HG03039 (cell line): Measurements from ENCODE around the gene RAB26.
"Not testable (repeated sequence)": the region's sequence is repeated elsewhere in the genome, so short reads cannot be mapped to it uniquely, and the experiment has no call there.

Experiments
- ATAC-seq: cut with Tn5 transposase; IDR thresholded peaks from one replicate; pipeline ENCODE4 v1.9.1; 2021; ENCODE audit warnings: mild to moderate bottlenecking, moderate library complexity; ENCODE audit not compliant: unreplicated experiment

Gene RAB26

GRCh38 chr16:2135770-2136490, 12.5 kb upstream of the RAB26 start, which contains the start of gene PKD1:
Gene PKD1, minus strand, starts transcription at chr16:2135898. Its CDS starts 209 bp downstream, at chr16:2135689.
- not testable (repeated sequence) for ATAC-seq

- no peak for ATAC-seq
Observed at GRCh38 chr16:2142942-2143877, 5.2 kb upstream of the RAB26 start.

- ATAC-seq = no peak
Observed at GRCh38 chr16:2143878-2144485, 4.4 kb upstream of the RAB26 start.

GRCh38 chr16:2145843-2146242, 2.6 kb upstream of the RAB26 start:
- ATAC-seq = no peak

- ATAC-seq = no peak
Observed at GRCh38 chr16:2147378-2147777, 1.0 kb upstream of the RAB26 start.

- ATAC-seq = no peak
Observed at GRCh38 chr16:2148714-2149629, 547 bp downstream of the RAB26 start.

- ATAC-seq = no peak
Observed at GRCh38 chr16:2149630-2150417, 1.4 kb downstream of the RAB26 start.

- no peak for ATAC-seq
Observed at GRCh38 chr16:2150418-2151187, 2.2 kb downstream of the RAB26 start.

- ATAC-seq = no peak
Observed at GRCh38 chr16:2151188-2152091, 3.0 kb downstream of the RAB26 start.

GRCh38 chr16:2152695-2153506, 4.5 kb downstream of the RAB26 start:
- ATAC-seq = no peak

GRCh38 chr16:2154533-2155090, 6.2 kb downstream of the RAB26 start:
- ATAC-seq = no peak

- ATAC-seq = peak; percentile 72
Observed at GRCh38 chr16:2155091-2155950, 6.9 kb downstream of the RAB26 start, which contains the start of gene TRAF7. Gene TRAF7, plus strand, starts transcription at chr16:2155782. Its CDS starts 8,139 bp downstream, at chr16:2163921.

GRCh38 chr16:2155977-2156848, 7.8 kb downstream of the RAB26 start:
- no peak for ATAC-seq

GRCh38 chr16:2156849-2157224, 8.4 kb downstream of the RAB26 start:
- no peak for ATAC-seq
